Measurements from ENCODE around the gene GPR42.
A peak's percentile ranks its signal among the peaks of the same experiment; 100 is the strongest.

The GPR42 gene
- 0 reads per million in 4 donors for total RNA-seq

- DNase-seq = no peak
These were observed at the start of gene GPR42 for GRCh38 chr19:35370722-35371121. Gene GPR42 (plus strand): TSS chr19:35371068. CDS start chr19:35371360, 292 bp downstream.

GRCh38 chr19:35321291-35321690 is 49.6 kb upstream of the GPR42 start:
- DNase-seq = no peak

GRCh38 chr19:35322014-35322413 is 48.9 kb upstream of the GPR42 start:
- no peak for DNase-seq

GRCh38 chr19:35327642-35328041 is 43.2 kb upstream of the GPR42 start:
- DNase-seq = no peak

- DNase-seq = no peak
These were observed 42.0 kb upstream of the GPR42 start, which contains the start of gene CD22 for GRCh38 chr19:35328851-35329285. Gene CD22 (plus strand): TSS chr19:35329187. CDS start chr19:35332041, 2,854 bp downstream.

GRCh38 chr19:35329323-35329722 is 41.5 kb upstream of the GPR42 start:
- no peak for DNase-seq

GRCh38 chr19:35330475-35330874 is 40.4 kb upstream of the GPR42 start:
- no peak for DNase-seq

GRCh38 chr19:35331551-35332214 is 39.2 kb upstream of the GPR42 start:
- DNase-seq = no peak

GRCh38 chr19:35332817-35333216 is 38.1 kb upstream of the GPR42 start:
- peak in 2 of 5 donors; percentile 9 to 20 for DNase-seq

- DNase-seq = no peak
These were observed 36.6 kb upstream of the GPR42 start for GRCh38 chr19:35334144-35334753.

GRCh38 chr19:35336166-35336955 is 34.5 kb upstream of the GPR42 start:
- DNase-seq = no peak

- no peak for DNase-seq
These were observed 33.5 kb upstream of the GPR42 start for GRCh38 chr19:35337097-35337983.

- DNase-seq = no peak
These were observed 32.9 kb upstream of the GPR42 start for GRCh38 chr19:35337984-35338296.

GRCh38 chr19:35340431-35340830 is 30.4 kb upstream of the GPR42 start:
- DNase-seq = no peak

GRCh38 chr19:35341006-35341405 is 29.9 kb upstream of the GPR42 start:
- DNase-seq = no peak

GRCh38 chr19:35341565-35342225 is 29.2 kb upstream of the GPR42 start:
- no peak for DNase-seq

- no peak for DNase-seq
These were observed 28.4 kb upstream of the GPR42 start for GRCh38 chr19:35342430-35342829.

- no peak for DNase-seq
These were observed 26.3 kb upstream of the GPR42 start for GRCh38 chr19:35344511-35345031.

- DNase-seq = no peak
These were observed 25.2 kb upstream of the GPR42 start for GRCh38 chr19:35345671-35346111.

GRCh38 chr19:35346193-35347052 is 24.4 kb upstream of the GPR42 start:
- peak; percentile 50 to 68 (median 63) for DNase-seq
